Measurements from ENCODE around the gene FN1. TPM values are rescaled to one million over a fixed set of nuclear protein-coding genes. Genes with fewer than 3 reads are reported as not detected.

FN1 gene
- total RNA-seq, 4 donors from 2014 or later = 272 to 709 (median 375) TPM

- Histone ChIP-seq H3K27me3 (no peaks in the 10 kb centered on the region), H3K27ac (no peak overlapping the region), H3K9me3 (no peaks in the 10 kb centered on the region), H3K4me1 (no peaks in the 10 kb centered on the region), H3K4me3 (no peak overlapping the region), H3K36me3 (peaks cover 0 to 94% (median 3%) of the 10 kb centered on the region in 3 donors)
- 83 to 94% methylated on average over 2 of the region's 2 CpGs for WGBS, 2 donors
- no peak for TF ChIP-seq CTCF (IDR thresholded peaks at IDR 0.05)
- TF ChIP-seq POLR2A (IDR thresholded peaks at IDR 0.05) = no peak
- no peak for TF ChIP-seq EP300 (IDR thresholded peaks at IDR 0.05)
- DNase-seq (ENCODE audit: low spot score in 2 of 2) = no peak
These were observed 45.3 kb downstream of the FN1 start for GRCh38 chr2:215390550-215390913.

- Histone ChIP-seq H3K36me3 (peaks cover 0 to 94% (median 3%) of the 10 kb centered on the region in 3 donors), H3K27ac (no peak overlapping the region), H3K4me1 (no peaks in the 10 kb centered on the region), H3K4me3 (no peak overlapping the region), H3K27me3 (no peaks in the 10 kb centered on the region), H3K9me3 (no peaks in the 10 kb centered on the region)
- no peak for DNase-seq (ENCODE audit: low spot score in 2 of 2)
- no peak for TF ChIP-seq EP300 (IDR thresholded peaks at IDR 0.05)
- TF ChIP-seq POLR2A (IDR thresholded peaks at IDR 0.05) = no peak
- no peak for TF ChIP-seq CTCF (IDR thresholded peaks at IDR 0.05)
- 91 to 93% methylated on average over 7 of the region's 7 CpGs for WGBS, 2 donors
These were observed 47.7 kb downstream of the FN1 start for GRCh38 chr2:215388002-215388728.

- H3K4me3 ChIP-seq = no peak overlapping the region
- no peaks in the 10 kb centered on the region for H3K27me3 ChIP-seq
- 94 to 98% methylated on average over 7 of the region's 7 CpGs for WGBS, 2 donors
- H3K9me3 ChIP-seq = no peaks in the 10 kb centered on the region
- TF ChIP-seq POLR2A (IDR thresholded peaks at IDR 0.05) (no peak), CTCF (IDR thresholded peaks at IDR 0.05) (no peak), EP300 (IDR thresholded peaks at IDR 0.05) (no peak)
- no peak for DNase-seq (ENCODE audit: low spot score in 2 of 2)
- H3K27ac ChIP-seq = no peak overlapping the region
- H3K4me1 ChIP-seq = no peaks in the 10 kb centered on the region
- peaks cover 0 to 95% (median 3%) of the 10 kb centered on the region in 3 donors for H3K36me3 ChIP-seq
These were observed 49.3 kb downstream of the FN1 start for GRCh38 chr2:215386566-215386965.

- H3K4me1 ChIP-seq = no peaks in the 10 kb centered on the region
- TF ChIP-seq CTCF (IDR thresholded peaks at IDR 0.05) (no peak), EP300 (IDR thresholded peaks at IDR 0.05) (no peak), POLR2A (IDR thresholded peaks at IDR 0.05) (no peak)
- H3K4me3 ChIP-seq = no peak overlapping the region
- no peaks in the 10 kb centered on the region for H3K27me3 ChIP-seq
- no peaks in the 10 kb centered on the region for H3K9me3 ChIP-seq
- H3K36me3 ChIP-seq = peaks cover 0 to 96% (median 3%) of the 10 kb centered on the region in 3 donors
- no peak for DNase-seq (ENCODE audit: low spot score in 2 of 2)
- WGBS, 2 donors = 78 to 81% methylated on average over 7 of the region's 7 CpGs
- no peak overlapping the region for H3K27ac ChIP-seq
These were observed 51.2 kb downstream of the FN1 start for GRCh38 chr2:215384710-215385109.

- Histone ChIP-seq H3K27ac (no peak overlapping the region), H3K27me3 (no peaks in the 10 kb centered on the region), H3K36me3 (peaks cover 0 to 96% (median 3%) of the 10 kb centered on the region in 3 donors), H3K4me1 (no peaks in the 10 kb centered on the region), H3K4me3 (no peak overlapping the region), H3K9me3 (no peaks in the 10 kb centered on the region)
- 89 to 90% methylated on average over 8 of the region's 8 CpGs for WGBS, 2 donors
- TF ChIP-seq POLR2A (IDR thresholded peaks at IDR 0.05) = no peak
- DNase-seq (ENCODE audit: low spot score in 2 of 2) = no peak
These were observed 52.1 kb downstream of the FN1 start for GRCh38 chr2:215383652-215384279.
